Right lobe of liver (tissue), 4 donors: Measurements from ENCODE around the gene PGAP3.

Experiments
- POLR2A ChIP-seq: fragments of 450-650 bp; IDR thresholded peaks from one replicate; pipeline ENCODE4 v1.6.1; 2017; ENCODE audit warnings: antibody characterized with exemption, mild to moderate bottlenecking
- TF ChIP-seq, protein P1 (sequence below), 4 donors: fragments of 200-600 bp in 3 of 4; fragments of 450-650 bp in 1 of 4; IDR thresholded peaks; one replicate each; pipeline versions ENCODE4 v1.5.1 to v1.8.0; 2016 to 2022; ENCODE audit warnings: antibody characterized with exemption in 4 of 4, mild to moderate bottlenecking in 2 of 4
- donor health status: DM: no; HTN: no; CAD: no.
- donor health status: DM: no; HTN: no; CAD: no.
- donor health status: DM: no; HTN: yes; CAD: no.

DNA sequence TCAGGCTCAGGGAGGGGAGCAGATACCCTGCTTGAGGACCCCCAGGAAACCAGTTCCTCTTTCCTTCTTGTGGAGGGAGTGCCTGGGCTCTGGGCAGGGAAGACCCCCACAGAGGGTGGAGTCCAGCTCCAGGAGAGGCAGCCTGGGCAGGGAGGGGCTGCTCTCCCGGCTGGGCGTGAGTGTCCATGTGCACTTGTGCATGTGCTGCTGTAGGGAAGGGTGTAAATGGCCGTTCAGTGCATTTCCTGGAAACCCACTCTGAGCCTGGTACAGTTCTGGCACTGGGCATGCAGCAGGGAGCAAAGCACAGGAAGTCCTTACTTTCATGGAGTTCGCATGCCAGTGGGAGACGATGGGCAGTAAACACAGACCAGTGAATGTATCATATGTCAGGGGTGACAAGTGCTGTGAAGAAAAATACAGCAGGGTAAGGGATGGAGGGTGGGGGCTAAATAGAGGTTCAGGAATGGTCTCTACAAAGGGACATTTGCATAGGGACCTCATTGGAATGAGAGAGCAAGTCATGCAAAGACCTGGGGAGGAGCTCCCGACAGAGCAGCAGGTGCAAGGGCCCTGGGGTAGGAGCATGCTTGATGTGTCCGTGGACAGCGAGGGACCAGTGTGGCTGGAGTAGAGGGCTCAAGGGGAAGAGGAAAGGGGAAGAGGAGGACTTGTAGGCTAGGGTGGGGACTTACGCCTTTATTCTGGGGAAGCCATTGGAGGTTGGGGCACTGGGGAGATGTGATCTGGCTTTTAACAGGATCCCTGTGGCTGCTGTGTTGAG lies 45.4 kb downstream of the PGAP3 start:
- TF ChIP-seq, protein P1, sequence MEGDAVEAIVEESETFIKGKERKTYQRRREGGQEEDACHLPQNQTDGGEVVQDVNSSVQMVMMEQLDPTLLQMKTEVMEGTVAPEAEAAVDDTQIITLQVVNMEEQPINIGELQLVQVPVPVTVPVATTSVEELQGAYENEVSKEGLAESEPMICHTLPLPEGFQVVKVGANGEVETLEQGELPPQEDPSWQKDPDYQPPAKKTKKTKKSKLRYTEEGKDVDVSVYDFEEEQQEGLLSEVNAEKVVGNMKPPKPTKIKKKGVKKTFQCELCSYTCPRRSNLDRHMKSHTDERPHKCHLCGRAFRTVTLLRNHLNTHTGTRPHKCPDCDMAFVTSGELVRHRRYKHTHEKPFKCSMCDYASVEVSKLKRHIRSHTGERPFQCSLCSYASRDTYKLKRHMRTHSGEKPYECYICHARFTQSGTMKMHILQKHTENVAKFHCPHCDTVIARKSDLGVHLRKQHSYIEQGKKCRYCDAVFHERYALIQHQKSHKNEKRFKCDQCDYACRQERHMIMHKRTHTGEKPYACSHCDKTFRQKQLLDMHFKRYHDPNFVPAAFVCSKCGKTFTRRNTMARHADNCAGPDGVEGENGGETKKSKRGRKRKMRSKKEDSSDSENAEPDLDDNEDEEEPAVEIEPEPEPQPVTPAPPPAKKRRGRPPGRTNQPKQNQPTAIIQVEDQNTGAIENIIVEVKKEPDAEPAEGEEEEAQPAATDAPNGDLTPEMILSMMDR (IDR thresholded peaks at IDR 0.05) = no peak
- TF ChIP-seq POLR2A = no peak
